ENCODE measurements around the gene MARCKSL1.
"Not testable (repeated sequence)": the region's sequence is repeated elsewhere in the genome, so short reads cannot be mapped to it uniquely, and the experiment has no call there.

The MARCKSL1 gene

GRCh38 chr1:32285658-32286057, 50.4 kb downstream of the MARCKSL1 start:
- no peaks in the 10 kb centered on the region for H3K27me3 ChIP-seq (ENCODE audit: insufficient read depth, poor library complexity, severe bottlenecking)
- no peak for ATAC-seq (ENCODE audit: low read depth)
- H3K4me1 ChIP-seq (ENCODE audit: insufficient read depth, poor library complexity, severe bottlenecking) = peaks cover 10% of the 10 kb centered on the region
- no peak for DNase-seq (ENCODE audit: low spot score)
- no peaks in the 10 kb centered on the region for H3K9me3 ChIP-seq (ENCODE audit: severe bottlenecking)
- no peak overlapping the region for H3K4me3 ChIP-seq (ENCODE audit: severe bottlenecking)
- no peak for TF ChIP-seq CTCF (IDR thresholded peaks at IDR 0.05; ENCODE audit: poor library complexity, severe bottlenecking)
- no peak overlapping the region for H3K27ac ChIP-seq (ENCODE audit: poor library complexity, severe bottlenecking)
- no peaks in the 10 kb centered on the region for H3K36me3 ChIP-seq (ENCODE audit: low read depth)

- ATAC-seq (ENCODE audit: low read depth); DNase-seq (ENCODE audit: low spot score); H3K4me1 ChIP-seq (ENCODE audit: insufficient read depth, poor library complexity, severe bottlenecking); H3K27ac ChIP-seq (ENCODE audit: poor library complexity, severe bottlenecking); H3K27me3 ChIP-seq (ENCODE audit: insufficient read depth, poor library complexity, severe bottlenecking); H3K4me3 ChIP-seq (ENCODE audit: severe bottlenecking); H3K9me3 ChIP-seq (ENCODE audit: severe bottlenecking); H3K36me3 ChIP-seq (ENCODE audit: low read depth): not testable (repeated sequence)
These were observed 51.3 kb downstream of the MARCKSL1 start for GRCh38 chr1:32284777-32285176.
